GM12864 (cell line): ENCODE measurements around the gene NET1.

Experiments used
- DNase-seq: peaks from one replicate; pipeline ENCODE4 v3.0.0-alpha.2; 2011; ENCODE audit warnings: low read depth
- H3K4me3 ChIP-seq: 2 replicates; pipeline ENCODE4 v1.5.1; 2011; ENCODE audit warnings: mild to moderate bottlenecking, low read depth, low read length, control low read depth
- TF ChIP-seq, protein P1 (sequence below): IDR thresholded peaks from 2 replicates; pipeline ENCODE4 v1.5.1; 2011; ENCODE audit warnings: low read depth, mild to moderate bottlenecking, moderate library complexity, low read length, control low read depth, inconsistent platforms; ENCODE audit errors: missing control alignments

The NET1 gene

GRCh38 chr10:5428133-5428532, 15.8 kb downstream of the NET1 start:
- no peak for DNase-seq
- TF ChIP-seq, protein P1, sequence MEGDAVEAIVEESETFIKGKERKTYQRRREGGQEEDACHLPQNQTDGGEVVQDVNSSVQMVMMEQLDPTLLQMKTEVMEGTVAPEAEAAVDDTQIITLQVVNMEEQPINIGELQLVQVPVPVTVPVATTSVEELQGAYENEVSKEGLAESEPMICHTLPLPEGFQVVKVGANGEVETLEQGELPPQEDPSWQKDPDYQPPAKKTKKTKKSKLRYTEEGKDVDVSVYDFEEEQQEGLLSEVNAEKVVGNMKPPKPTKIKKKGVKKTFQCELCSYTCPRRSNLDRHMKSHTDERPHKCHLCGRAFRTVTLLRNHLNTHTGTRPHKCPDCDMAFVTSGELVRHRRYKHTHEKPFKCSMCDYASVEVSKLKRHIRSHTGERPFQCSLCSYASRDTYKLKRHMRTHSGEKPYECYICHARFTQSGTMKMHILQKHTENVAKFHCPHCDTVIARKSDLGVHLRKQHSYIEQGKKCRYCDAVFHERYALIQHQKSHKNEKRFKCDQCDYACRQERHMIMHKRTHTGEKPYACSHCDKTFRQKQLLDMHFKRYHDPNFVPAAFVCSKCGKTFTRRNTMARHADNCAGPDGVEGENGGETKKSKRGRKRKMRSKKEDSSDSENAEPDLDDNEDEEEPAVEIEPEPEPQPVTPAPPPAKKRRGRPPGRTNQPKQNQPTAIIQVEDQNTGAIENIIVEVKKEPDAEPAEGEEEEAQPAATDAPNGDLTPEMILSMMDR: no peak
- no peak overlapping the region for H3K4me3 ChIP-seq

DNA sequence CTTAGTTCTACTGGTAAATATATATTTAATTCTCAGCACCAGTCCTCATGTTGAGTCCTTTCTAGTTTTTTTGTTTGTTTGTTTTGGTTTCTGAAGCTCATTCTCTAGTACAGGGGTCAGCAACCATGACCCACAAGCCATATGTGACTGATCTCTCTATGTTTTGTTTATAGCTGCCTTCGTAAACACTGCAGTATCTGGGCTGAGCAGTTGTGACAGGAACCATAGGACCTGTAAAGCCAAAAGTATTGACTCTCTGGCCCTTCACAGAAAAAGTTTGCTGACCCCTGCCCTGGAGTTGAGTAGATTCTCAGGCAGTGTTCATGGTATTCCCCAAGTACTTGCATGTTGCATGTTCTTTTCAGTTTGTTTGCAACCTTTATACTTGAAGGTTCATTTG, 20.8 kb downstream of the NET1 start:
- no peak for DNase-seq
- H3K4me3 ChIP-seq: no peak overlapping the region
- TF ChIP-seq, protein P1: no peak

GRCh38 chr10:5434017-5434753, 21.8 kb downstream of the NET1 start:
- DNase-seq: no peak
- TF ChIP-seq, protein P1: peak; percentile 67
- H3K4me3 ChIP-seq: no peak overlapping the region

DNA sequence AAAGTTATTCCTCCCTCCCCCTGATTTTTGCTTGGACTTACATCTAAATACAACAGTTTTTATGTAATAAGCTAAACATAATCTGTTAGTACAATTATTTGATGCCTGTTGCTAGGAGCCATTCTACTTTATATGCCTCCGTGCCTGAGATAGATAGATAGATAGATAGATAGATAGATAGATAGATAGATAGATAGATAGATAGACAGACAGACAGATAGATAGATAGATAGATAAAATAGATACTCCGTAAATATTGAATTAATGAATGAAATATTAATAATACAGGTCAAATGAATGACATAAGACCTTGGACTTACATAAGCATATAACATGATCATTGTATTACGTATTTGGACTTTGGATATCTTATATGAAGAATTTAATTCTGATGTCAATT, 23.0 kb downstream of the NET1 start:
- DNase-seq: no peak
- H3K4me3 ChIP-seq: no peak overlapping the region
- TF ChIP-seq, protein P1: no peak

GRCh38 chr10:5440206-5440605, 27.8 kb downstream of the NET1 start:
- no peak overlapping the region for H3K4me3 ChIP-seq
- DNase-seq: no peak
- TF ChIP-seq, protein P1: no peak

DNA sequence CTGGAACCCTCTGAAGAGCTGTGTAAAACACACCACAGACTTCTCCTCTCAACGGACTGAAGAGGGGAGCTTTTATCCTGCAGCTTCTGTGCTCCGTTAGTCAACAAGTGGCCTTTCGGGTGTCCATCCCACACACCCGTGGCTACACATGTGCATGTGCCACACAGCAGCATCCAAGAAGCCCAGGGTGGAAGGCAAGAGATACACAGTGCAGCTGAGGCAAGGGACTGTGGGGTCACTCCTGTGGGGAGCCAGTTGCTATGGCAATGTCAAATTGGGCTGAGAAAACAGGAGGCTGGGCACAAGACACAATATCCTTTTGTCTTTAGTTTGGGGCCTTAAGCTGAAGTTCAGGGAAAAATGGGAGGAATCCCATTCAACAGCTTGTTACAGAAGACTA, 28.7 kb downstream of the NET1 start:
- no peak for DNase-seq
- TF ChIP-seq, protein P1: no peak

More for the DNA sequence above, 28.7 kb downstream of the NET1 start:
- H3K4me3 ChIP-seq: no peak overlapping the region
